Activated CD8-positive, alpha-beta memory T cell treated with anti-CD3 and anti-CD28 coated beads for 36 hours (primary cell): Measurements from ENCODE around the gene GOLGA6A. TPM values are rescaled to one million over a fixed set of nuclear protein-coding genes. Genes with fewer than 3 reads are reported as not detected.
"Not testable (repeated sequence)": the region's sequence is repeated elsewhere in the genome, so short reads cannot be mapped to it uniquely, and the experiment has no call there.

Experiments
- CTCF ChIA-PET: fragments of 350-600 bp; sonication (Branson Sonifier 250); formaldehyde crosslinking; loops from one replicate; lab custom pipeline; 2021; ENCODE audit warnings: antibody characterized with exemption; lab: Charles Lee
- POLR2A ChIA-PET: fragments of 350-600 bp; sonication (Branson Sonifier 250); formaldehyde crosslinking; loops from one replicate; lab custom pipeline; 2021; ENCODE audit warnings: antibody characterized with exemption; lab: Charles Lee
- total RNA-seq, 2 experiments: library from RNA; stranded (reverse); gene quantifications; one replicate each; pipeline ENCODE4 v1.2.3, GENCODE V29; 2021

The GOLGA6A gene
- total RNA-seq: not detected

- POLR2A ChIA-PET, CTCF ChIA-PET: not testable (repeated sequence)
Observed at GRCh38 chr15:74082450-74082849, at the start of gene GOLGA6A. TSS of gene GOLGA6A (minus strand) at chr15:74082550. CDS start at chr15:74082509, 41 bp downstream.

GRCh38 chr15:74131628-74132413 is 49.5 kb upstream of the GOLGA6A start:
- CTCF ChIA-PET: interaction anchor here (1.0 to 1.2 kb wide), 2 partner anchors 158 to 191 kb away, joined by 3 read pairs; no protein-coding TSS in a partner anchor
- POLR2A ChIA-PET: no interaction called here

- CTCF ChIA-PET: interaction anchor here (1.0 kb wide), 1 partner anchor 159 kb away, joined by 3 read pairs; no protein-coding TSS in a partner anchor
- POLR2A ChIA-PET: no interaction called here
Observed at GRCh38 chr15:74130849-74131627, 48.7 kb upstream of the GOLGA6A start.

- CTCF ChIA-PET: interaction anchor here (3.1 kb wide), 1 partner anchor 191 kb away, joined by 31 read pairs; no protein-coding TSS in a partner anchor
Observed at GRCh38 chr15:74130155-74130848, 48.0 kb upstream of the GOLGA6A start, which contains the start of gene ISLR2. TSS of gene ISLR2 (plus strand) at chr15:74130586. CDS start at chr15:74132755, 2,169 bp downstream.

GRCh38 chr15:74129586-74130154 is 47.3 kb upstream of the GOLGA6A start:
- ChIA-PET CTCF (interaction anchor here (3.1 kb wide), 1 partner anchor 192 kb away, joined by 31 read pairs; no protein-coding TSS in a partner anchor), POLR2A (interaction anchor here (0.6 kb wide), 1 partner anchor 10 kb away, joined by 8 read pairs; no protein-coding TSS in a partner anchor)

More at GRCh38 chr15:74130155-74130848, 48.0 kb upstream of the GOLGA6A start, which contains the start of gene ISLR2:
- POLR2A ChIA-PET: interaction anchor here (0.6 kb wide), 1 partner anchor 9 kb away, joined by 8 read pairs; no protein-coding TSS in a partner anchor

- CTCF ChIA-PET: interaction anchor here (0.8 to 4.0 kb wide), 9 partner anchors 14 to 1930 kb away, joined by 3 to 31 read pairs (median 3); no protein-coding TSS in a partner anchor
- POLR2A ChIA-PET: interaction anchor here (0.6 kb wide), 1 partner anchor 1323 kb away, joined by 3 read pairs; the partner anchor contains the start of gene SIN3A
Observed at GRCh38 chr15:74128785-74129585, 46.6 kb upstream of the GOLGA6A start.

GRCh38 chr15:74127954-74128784 is 45.8 kb upstream of the GOLGA6A start:
- ChIA-PET POLR2A (interaction anchor here (0.6 kb wide), 1 partner anchor 1324 kb away, joined by 3 read pairs; the partner anchor contains the start of gene SIN3A), CTCF (interaction anchor here (0.8 to 4.0 kb wide), 10 partner anchors 13 to 1931 kb away, joined by 3 to 31 read pairs (median 3); no protein-coding TSS in a partner anchor)

GRCh38 chr15:74127255-74127953 is 45.1 kb upstream of the GOLGA6A start:
- ChIA-PET CTCF (interaction anchor here (0.8 to 4.0 kb wide), 8 partner anchors 154 to 1932 kb away, joined by 3 to 31 read pairs (median 3); no protein-coding TSS in a partner anchor), POLR2A (no interaction called here)

GRCh38 chr15:74124759-74125158 is 42.4 kb upstream of the GOLGA6A start:
- CTCF ChIA-PET: no interaction called here
- POLR2A ChIA-PET: no interaction called here

GRCh38 chr15:74124196-74124595 is 41.8 kb upstream of the GOLGA6A start:
- CTCF ChIA-PET: no interaction called here
- POLR2A ChIA-PET: no interaction called here

GRCh38 chr15:74123658-74124057 is 41.3 kb upstream of the GOLGA6A start:
- POLR2A ChIA-PET: no interaction called here
- CTCF ChIA-PET: interaction anchor here (0.9 kb wide), 1 partner anchor 198 kb away, joined by 3 read pairs; no protein-coding TSS in a partner anchor

GRCh38 chr15:74123131-74123429 is 40.7 kb upstream of the GOLGA6A start:
- CTCF ChIA-PET: interaction anchor here (0.9 to 1.2 kb wide), 2 partner anchors 11 to 199 kb away, joined by 3 read pairs; no protein-coding TSS in a partner anchor
- POLR2A ChIA-PET: no interaction called here

GRCh38 chr15:74122403-74123130 is 40.2 kb upstream of the GOLGA6A start:
- ChIA-PET CTCF (interaction anchor here (0.5 to 1.3 kb wide), 6 partner anchors 12 to 404 kb away, joined by 3 to 5 read pairs (median 3); no protein-coding TSS in a partner anchor), POLR2A (no interaction called here)

GRCh38 chr15:74121858-74122257 is 39.5 kb upstream of the GOLGA6A start:
- ChIA-PET CTCF (interaction anchor here (0.9 to 1.3 kb wide), 3 partner anchors 186 to 201 kb away, joined by 3 to 5 read pairs (median 5); no protein-coding TSS in a partner anchor), POLR2A (no interaction called here)

- ChIA-PET CTCF (interaction anchor here (1.3 kb wide), 1 partner anchor 186 kb away, joined by 5 read pairs; no protein-coding TSS in a partner anchor), POLR2A (no interaction called here)
Observed at GRCh38 chr15:74121039-74121438, 38.7 kb upstream of the GOLGA6A start.
